ENCODE results near the gene FRMD3. TPM values are rescaled to one million over a fixed set of nuclear protein-coding genes. Genes with fewer than 3 reads are reported as not detected.

Gene FRMD3
- total and polyA plus RNA-seq, 2 donors (not counting 3 experiments of a cell fraction or from before 2014, with no cell fraction given), result 3.0 to 6.1 TPM

- no peaks in the 10 kb centered on the region for H4K20me1 ChIP-seq (replicated peaks; ENCODE audit: control insufficient read depth, extremely low read depth, insufficient read depth, low read length)
- H3K9me3 ChIP-seq (replicated peaks; ENCODE audit: control insufficient read depth, insufficient read depth, low read length), result no peaks in the 10 kb centered on the region
- no peaks in the 10 kb centered on the region for H3K27me3 ChIP-seq (ENCODE audit: control insufficient read depth in 2 of 2, insufficient read depth in 2 of 2, low read length in 2 of 2)
- ChIA-PET CTCF (no interaction called here), POLR2A (no interaction called here)
- dilution Hi-C loops (cut with MboI; ENCODE audit: extremely low pct_ligation_motif_present, low sequenced_read_pairs) (no loop called here), intact Hi-C loops (cut with micrococcal nuclease) (no loop called here)
- no peak overlapping the region for H3K4me2 ChIP-seq (ENCODE audit: insufficient read depth, low read length)
- no TSS peak for BruUV-seq (replicated peaks)
- H3K27ac ChIP-seq (ENCODE audit: insufficient read depth, low read depth, low read length), result no peak overlapping the region
- no peak for DNase-seq (ENCODE audit: low read depth, low spot score)
- H3K4me1 ChIP-seq (ENCODE audit: control insufficient read depth, extremely low read depth, insufficient read depth, low read length), result peaks cover 12% of the 10 kb centered on the region
- H3K79me2 ChIP-seq (ENCODE audit: control insufficient read depth, insufficient read depth, low read length), result no peaks in the 10 kb centered on the region
- H2AFZ ChIP-seq (ENCODE audit: low read depth, low read length), result no peak overlapping the region
- H3K36me3 ChIP-seq (ENCODE audit: control insufficient read depth in 2 of 2, extremely low read depth in 1 of 2, insufficient read depth in 2 of 2, low read length in 2 of 2), result no peaks in the 10 kb centered on the region
- no peaks in the 10 kb centered on the region for H3K9me1 ChIP-seq (replicated peaks; ENCODE audit: control insufficient read depth, extremely low read depth, insufficient read depth, low read length)
- H3K4me3 ChIP-seq (replicated peaks in 1 of 3; ENCODE audit: insufficient read depth in 1 of 3, low read depth in 1 of 3, low read length in 3 of 3), result no peak overlapping the region
- no peak overlapping the region for H3K9ac ChIP-seq (replicated peaks; ENCODE audit: extremely low read depth, insufficient read depth, low read length)
- no peak for TF ChIP-seq CTCF (IDR thresholded peaks at IDR 0.05; ENCODE audit: extremely low read depth in 1 of 2, insufficient read depth in 1 of 2, low read depth in 1 of 2, low read length in 2 of 2)
- no peak for TF ChIP-seq GATA2 (IDR thresholded peaks at IDR 0.05; ENCODE audit: insufficient read depth, insufficient read length, low read depth, low read length)
- TF ChIP-seq MYC (IDR thresholded peaks at IDR 0.05; ENCODE audit: low read depth, low read length), result no peak
- no peak for TF ChIP-seq POLR2A (IDR thresholded peaks at IDR 0.05; ENCODE audit: low read depth, low read length)
- no peak for TF ChIP-seq JUN (IDR thresholded peaks at IDR 0.05; ENCODE audit: borderline replicate concordance, insufficient read depth, insufficient read length, low read depth)
- no peak for TF ChIP-seq MAX (IDR thresholded peaks at IDR 0.05; ENCODE audit: insufficient read depth, insufficient read length)
- no peak for TF ChIP-seq POLR2AphosphoS5 (IDR thresholded peaks at IDR 0.05; ENCODE audit: insufficient read depth, low read depth, low read length)
- no peak for TF ChIP-seq EZH2 (IDR thresholded peaks at IDR 0.05; ENCODE audit: borderline replicate concordance, low read depth, low read length, severe bottlenecking)
- no peak for TF ChIP-seq FOS (IDR thresholded peaks at IDR 0.05; ENCODE audit: borderline replicate concordance, insufficient read depth, low read length)
- no peak for FAIRE-seq
These were observed 243.4 kb downstream of the FRMD3 start for GRCh38 chr9:83294816-83295215.

Data from endothelial cell of umbilical vein (primary cell).